ENCODE results near the gene CCDC85B.

CCDC85B gene

GRCh38 chr11:65869643-65870306, 20.7 kb upstream of the CCDC85B start:
- FAIRE-seq, result no peak

GRCh38 chr11:65870307-65870658, 20.2 kb upstream of the CCDC85B start:
- no peak for FAIRE-seq

GRCh38 chr11:65870706-65871681, 19.5 kb upstream of the CCDC85B start:
- FAIRE-seq, result no peak

GRCh38 chr11:65871811-65872548, 18.5 kb upstream of the CCDC85B start:
- FAIRE-seq, result no peak

- no peak for FAIRE-seq
These were observed 17.7 kb upstream of the CCDC85B start, which contains the start of gene EFEMP2 for GRCh38 chr11:65872586-65873317. TSS of gene EFEMP2 (minus strand) at chr11:65872800. CDS start at chr11:65872354, 446 bp downstream.

GRCh38 chr11:65873318-65874156, 16.9 kb upstream of the CCDC85B start:
- FAIRE-seq, result peak; percentile 90

- FAIRE-seq, result no peak
These were observed 10.9 kb upstream of the CCDC85B start, which contains the start of gene CTSW for GRCh38 chr11:65879617-65880016. TSS of gene CTSW (plus strand) at chr11:65879837. CDS start at chr11:65879855, 18 bp downstream.

- FAIRE-seq, result no peak
These were observed 10.4 kb upstream of the CCDC85B start for GRCh38 chr11:65880027-65880426.

- no peak for FAIRE-seq
These were observed 9.5 kb upstream of the CCDC85B start for GRCh38 chr11:65880844-65881421.

- FAIRE-seq, result no peak
These were observed 8.1 kb upstream of the CCDC85B start for GRCh38 chr11:65882120-65883057.

- no peak for FAIRE-seq
These were observed 7.3 kb upstream of the CCDC85B start for GRCh38 chr11:65883058-65883761.

GRCh38 chr11:65883786-65884715, 6.4 kb upstream of the CCDC85B start:
- no peak for FAIRE-seq

GRCh38 chr11:65884716-65885092, 5.8 kb upstream of the CCDC85B start:
- no peak for FAIRE-seq

GRCh38 chr11:65885231-65885630, 5.2 kb upstream of the CCDC85B start:
- FAIRE-seq, result no peak

- FAIRE-seq, result no peak
These were observed 4.5 kb upstream of the CCDC85B start for GRCh38 chr11:65885808-65886536.

GRCh38 chr11:65886826-65887722, 3.4 kb upstream of the CCDC85B start:
- no peak for FAIRE-seq

All from A204.1 (cell line).